OCI-M2 (cell line): Measurements from ENCODE around the gene GCNT2.
"Not testable (repeated sequence)": the region's sequence is repeated elsewhere in the genome, so short reads cannot be mapped to it uniquely, and the experiment has no call there.

ENCODE experiments used
- DNase-seq: peaks from one replicate; lab custom pipeline; 2025; ENCODE audit not compliant: unreplicated experiment; lab: John Stamatoyannopoulos, UW

GCNT2 gene

DNA sequence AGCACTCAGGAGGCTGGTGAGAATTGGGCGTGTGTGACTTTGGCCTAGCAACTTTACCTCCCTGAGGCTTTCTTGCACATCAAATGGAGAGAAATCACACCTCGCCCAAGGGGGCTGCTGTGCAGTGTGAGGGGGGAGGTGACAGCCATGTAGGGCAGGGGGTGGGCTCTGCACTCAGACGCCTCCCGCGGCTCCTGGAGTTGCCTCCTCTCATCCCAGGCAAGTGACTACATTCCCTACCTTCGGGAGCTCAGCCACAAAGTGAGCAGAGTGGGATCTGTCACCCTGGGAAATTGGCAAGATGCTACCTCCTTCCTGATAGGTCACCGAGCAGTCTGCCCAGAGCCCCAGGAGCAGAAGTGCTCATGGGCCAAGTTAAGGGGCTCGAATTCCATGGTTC is 56.0 kb downstream of the GCNT2 start:
- DNase-seq: no peak

DNA sequence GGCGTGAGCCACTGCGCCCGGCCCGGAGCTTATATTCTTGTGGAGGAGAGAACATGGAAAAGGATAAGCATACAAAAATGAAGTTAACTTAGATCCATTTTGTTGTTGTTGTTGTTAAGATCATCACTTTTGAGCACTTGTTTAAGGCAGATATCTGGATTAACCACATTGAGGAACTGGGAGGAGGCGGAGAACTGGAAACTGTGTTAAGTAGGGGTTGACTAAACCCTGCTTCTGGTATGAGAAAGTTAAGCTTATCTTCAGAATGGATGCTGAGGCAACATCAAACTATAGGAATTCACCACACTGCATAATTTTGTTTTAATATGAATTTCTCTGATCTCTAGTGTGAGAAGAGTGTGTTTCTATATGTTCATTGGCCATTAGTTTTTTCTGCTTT is 57.6 kb downstream of the GCNT2 start:
- DNase-seq: no peak

DNA sequence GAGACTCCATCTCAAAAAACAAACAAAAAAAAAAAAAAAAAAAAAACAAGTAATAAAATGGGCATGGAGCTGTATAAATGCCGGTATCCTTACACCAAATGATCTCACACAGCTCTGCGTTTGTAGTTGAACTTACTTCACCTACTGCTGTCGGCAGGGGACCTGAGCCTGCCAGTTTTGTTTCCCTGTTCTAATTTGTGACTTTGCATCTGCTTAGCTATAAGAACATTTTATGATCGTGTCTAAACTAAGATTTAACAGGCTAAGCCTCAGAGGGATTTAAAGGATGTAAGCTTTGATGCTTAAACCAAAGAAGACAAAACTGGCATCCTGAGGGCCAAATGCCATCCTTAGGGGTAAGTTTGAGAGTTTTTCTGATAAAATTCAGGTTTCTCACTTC is 58.7 kb downstream of the GCNT2 start:
- DNase-seq: no peak

DNA sequence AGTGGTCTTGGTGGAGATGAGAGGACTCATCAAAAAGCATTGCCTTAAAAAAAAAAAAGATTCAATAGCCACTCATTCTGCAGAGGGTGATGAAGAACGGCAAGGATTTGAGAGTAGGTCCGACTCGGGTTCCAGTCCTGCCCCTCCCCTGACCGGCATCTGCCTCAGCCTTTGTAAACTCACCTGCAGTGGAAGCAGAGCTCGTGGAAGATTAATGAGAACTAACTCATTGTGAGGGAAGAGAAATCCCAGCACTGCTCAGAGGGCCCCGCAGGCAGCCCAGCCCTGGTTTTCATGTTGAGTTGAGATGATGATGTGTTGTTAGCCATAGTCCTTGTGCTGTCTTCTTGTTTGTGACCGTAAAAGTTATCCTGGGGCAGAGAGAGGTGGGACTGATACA is 59.4 kb downstream of the GCNT2 start:
- DNase-seq: no peak

DNA sequence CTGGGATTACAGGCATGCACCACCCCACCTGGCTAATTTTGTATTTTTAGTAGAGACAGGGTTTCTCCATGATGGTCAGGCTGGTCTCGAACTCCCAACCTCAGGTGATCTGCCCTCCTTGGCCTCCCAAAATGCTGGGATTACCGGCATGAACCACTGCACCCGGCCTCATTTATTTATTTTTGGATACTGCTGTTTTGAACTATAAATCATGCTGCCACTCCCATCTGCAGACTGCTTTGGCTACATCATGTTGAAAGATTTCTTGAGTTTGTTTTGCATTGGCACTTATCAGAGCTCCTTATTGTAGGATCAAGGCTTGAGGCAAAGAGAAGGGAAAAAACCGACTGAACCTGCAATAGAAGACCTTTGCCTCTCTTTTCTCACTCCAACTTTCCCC is 60.3 kb downstream of the GCNT2 start:
- DNase-seq: not testable (repeated sequence)

DNA sequence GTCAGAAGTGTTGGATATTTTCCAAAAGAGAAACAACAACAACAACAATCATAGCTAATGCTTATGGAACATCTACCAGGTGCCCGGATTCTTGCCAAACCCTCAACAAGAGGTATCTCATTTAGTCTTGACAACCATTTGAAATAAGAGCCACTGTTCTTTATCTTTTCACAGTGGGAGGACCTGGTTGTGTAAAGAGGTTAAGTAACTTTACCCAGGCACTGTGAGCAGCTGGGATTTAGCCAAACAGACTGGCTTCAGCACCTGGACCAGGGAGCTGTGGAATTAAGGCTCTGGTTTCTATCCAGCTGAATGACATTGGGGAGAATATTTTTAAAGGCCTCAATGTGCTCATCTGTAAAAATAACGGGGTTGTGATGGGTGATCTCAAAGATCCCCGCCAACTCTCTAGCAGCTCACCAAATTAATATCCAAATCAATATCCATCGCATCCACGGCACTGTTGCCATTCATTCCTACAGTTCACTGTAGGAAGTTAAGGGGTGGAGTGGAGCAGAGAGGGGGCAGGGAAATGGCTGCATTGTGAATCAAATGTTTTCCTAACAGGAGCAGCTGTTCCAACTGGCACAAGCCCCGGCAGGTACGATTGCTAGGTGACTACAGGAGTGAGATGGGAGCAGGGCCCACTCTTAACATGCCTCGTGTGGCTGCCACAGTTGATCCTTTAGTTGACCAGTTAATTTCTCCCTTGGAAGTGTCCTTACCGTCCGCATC is 61.8 kb downstream of the GCNT2 start:
- DNase-seq: no peak

GRCh38 chr6:10583509-10583901 is 62.4 kb downstream of the GCNT2 start:
- DNase-seq: no peak

GRCh38 chr6:10584607-10585006 is 63.5 kb downstream of the GCNT2 start:
- DNase-seq: no peak

- no peak for DNase-seq
Measured at GRCh38 chr6:10585209-10585845, 64.2 kb downstream of the GCNT2 start.

GRCh38 chr6:10586302-10586701 is 65.2 kb downstream of the GCNT2 start:
- no peak for DNase-seq

DNA sequence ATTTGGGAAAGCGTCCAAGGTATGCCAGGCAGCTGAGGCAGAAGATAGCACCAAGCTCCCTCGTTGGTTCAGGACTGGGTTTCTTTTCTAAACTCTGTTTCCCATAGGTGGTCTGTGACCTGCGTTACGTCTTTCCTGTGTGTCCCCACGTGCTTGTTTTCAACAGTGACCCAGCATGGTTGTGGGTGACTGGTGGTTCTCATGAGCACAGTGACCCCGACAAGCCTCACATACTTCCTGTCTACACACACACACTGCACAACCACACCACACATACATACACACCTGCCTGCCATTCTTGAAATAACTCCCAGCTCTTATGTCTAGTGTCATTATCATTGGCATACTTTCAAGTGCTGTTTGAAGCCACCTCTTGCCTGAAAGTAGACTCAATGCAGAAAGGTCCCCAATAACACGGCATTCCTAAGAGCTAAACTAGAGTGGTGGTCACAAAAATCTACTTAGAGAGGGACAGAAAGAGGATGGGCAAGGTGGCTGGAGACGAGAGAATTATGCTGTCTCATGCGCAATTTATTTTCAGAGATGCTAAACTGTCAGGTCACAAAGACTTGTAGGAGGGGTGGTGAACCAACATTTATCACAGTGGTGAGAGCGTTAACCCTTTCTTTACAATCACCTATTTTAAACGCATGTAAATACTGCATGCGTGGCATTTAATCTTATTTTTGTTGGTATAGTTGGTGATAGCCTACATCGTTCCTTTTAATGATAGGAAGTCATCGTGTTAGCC is 66.7 kb downstream of the GCNT2 start:
- DNase-seq: no peak

- DNase-seq: no peak
Measured at GRCh38 chr6:10588562-10589428, 67.6 kb downstream of the GCNT2 start.

DNA sequence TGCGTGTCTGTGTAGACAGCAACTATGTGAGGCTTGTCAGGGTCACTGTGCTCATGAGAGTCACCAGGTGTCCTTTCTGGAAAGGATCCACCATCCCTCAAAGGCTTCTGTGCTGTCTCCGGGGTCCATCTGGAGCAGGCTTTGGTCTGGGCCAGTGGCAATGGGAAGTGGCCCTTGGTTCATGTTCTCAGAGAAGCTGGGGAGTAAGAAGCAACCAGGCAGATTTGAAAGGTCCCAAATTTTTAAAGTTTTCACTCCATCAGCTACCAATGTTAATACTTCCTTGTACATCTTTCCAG is 68.2 kb downstream of the GCNT2 start:
- no peak for DNase-seq

GRCh38 chr6:10589983-10590382 is 68.8 kb downstream of the GCNT2 start:
- DNase-seq: no peak

- DNase-seq: no peak
Measured at GRCh38 chr6:10591422-10592160, 70.4 kb downstream of the GCNT2 start.

DNA sequence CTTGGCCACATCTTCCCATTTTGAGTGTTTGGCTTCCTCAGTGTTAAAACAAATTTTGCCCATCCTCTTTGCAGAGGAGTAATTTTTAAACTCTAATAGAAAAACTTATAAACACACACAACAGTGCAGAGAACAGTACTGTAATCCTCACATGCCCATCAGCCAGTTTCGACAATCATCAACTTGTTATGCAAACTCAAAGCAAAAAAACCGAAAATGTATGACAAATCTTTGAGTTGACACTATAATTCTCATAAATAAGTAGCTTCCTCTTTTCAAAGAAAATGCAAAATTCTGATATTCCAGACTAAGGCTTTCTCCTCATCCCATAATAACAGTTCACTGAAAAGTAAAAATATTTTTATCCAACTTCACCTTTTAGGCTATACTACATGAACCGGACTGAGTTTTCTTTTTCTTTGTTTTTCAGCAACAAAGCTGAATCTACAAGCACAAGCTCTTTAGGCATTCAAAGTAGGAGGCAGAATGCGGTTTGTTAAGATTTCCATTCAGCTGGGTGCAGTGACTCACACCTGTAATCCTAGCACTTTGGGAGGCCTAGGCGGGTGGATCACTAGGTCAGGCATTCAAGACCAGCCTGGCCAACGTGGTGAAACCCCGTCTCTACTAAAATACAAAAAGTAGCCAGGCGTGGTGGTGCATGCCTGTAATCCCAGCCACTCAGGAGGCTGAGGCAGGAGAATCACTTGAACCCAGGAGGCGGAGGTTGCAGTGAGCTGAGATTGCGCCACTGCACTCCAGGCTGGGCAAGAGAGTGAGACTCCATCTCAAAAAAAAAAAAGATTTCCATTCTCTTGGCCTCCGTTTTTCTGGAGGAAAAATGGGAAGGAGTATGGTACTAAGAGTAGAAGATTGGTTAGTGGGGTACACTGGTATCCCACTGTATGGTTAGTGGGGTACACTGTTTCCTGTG is 74.8 kb downstream of the GCNT2 start:
- DNase-seq: no peak

GRCh38 chr6:10597499-10598001 is 76.4 kb downstream of the GCNT2 start:
- DNase-seq: no peak

- DNase-seq: no peak
Measured at GRCh38 chr6:10598084-10598960, 77.2 kb downstream of the GCNT2 start.
